A673 (cell line): Measurements from ENCODE around the gene CD1B.

ENCODE experiments used
- EZH2 ChIP-seq: fragments of 200-600 bp; sonication (generic); IDR thresholded peaks from 2 replicates; pipeline ENCODE4 v1.6.1; 2017; ENCODE audit warnings: borderline replicate concordance, low read depth, mild to moderate bottlenecking, mixed read lengths, antibody characterized with exemption, low read length; ENCODE audit not compliant: poor library complexity, severe bottlenecking
- TF ChIP-seq, protein P1 (sequence below): fragments of 300-800, 200-600 bp; sonication (generic); conservative IDR thresholded peaks from 2 replicates; pipeline ENCODE4 v1.5.1; 2017; ENCODE audit warnings: low read depth, mild to moderate bottlenecking, antibody characterized with exemption, low read length, moderate library complexity, mixed read lengths

DNA sequence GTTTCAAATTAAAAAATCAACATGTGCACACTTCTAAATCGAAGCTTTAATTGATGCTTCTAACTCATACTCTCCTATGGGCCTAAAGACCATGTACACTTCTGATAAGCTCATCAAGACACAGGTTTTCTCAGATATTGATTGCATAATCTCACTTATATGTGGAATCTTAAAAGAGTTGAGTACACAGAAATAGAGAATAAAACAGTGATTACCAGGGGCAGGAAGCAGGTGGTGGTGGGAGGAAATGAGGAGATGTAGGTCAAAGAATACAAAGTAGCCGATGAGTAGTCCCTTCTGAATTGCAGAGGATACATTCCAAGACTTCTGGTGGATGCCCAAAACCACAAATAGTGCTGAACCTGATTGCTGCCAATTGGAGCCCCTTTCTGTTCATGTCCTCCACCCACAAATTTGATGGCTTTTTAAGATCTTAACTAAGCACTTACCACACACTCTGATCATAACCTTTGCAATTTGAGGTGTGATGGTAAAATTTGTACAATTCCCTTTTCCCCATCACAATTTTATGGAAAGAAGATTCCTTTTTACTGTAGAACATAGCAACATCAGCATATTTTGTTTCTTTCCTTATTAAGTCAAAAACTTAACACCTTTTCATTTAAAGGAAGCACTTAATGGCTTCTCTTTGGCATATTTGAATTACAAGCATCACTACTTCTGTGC lies 3.3 kb upstream of the CD1B start:
- TF ChIP-seq EZH2 = no peak
- TF ChIP-seq, protein P1, sequence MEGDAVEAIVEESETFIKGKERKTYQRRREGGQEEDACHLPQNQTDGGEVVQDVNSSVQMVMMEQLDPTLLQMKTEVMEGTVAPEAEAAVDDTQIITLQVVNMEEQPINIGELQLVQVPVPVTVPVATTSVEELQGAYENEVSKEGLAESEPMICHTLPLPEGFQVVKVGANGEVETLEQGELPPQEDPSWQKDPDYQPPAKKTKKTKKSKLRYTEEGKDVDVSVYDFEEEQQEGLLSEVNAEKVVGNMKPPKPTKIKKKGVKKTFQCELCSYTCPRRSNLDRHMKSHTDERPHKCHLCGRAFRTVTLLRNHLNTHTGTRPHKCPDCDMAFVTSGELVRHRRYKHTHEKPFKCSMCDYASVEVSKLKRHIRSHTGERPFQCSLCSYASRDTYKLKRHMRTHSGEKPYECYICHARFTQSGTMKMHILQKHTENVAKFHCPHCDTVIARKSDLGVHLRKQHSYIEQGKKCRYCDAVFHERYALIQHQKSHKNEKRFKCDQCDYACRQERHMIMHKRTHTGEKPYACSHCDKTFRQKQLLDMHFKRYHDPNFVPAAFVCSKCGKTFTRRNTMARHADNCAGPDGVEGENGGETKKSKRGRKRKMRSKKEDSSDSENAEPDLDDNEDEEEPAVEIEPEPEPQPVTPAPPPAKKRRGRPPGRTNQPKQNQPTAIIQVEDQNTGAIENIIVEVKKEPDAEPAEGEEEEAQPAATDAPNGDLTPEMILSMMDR = no peak
